Body of pancreas (tissue), 4 donors: ENCODE measurements around the gene TSHZ2. TPM values are rescaled to one million over a fixed set of nuclear protein-coding genes. Genes with fewer than 3 reads are reported as not detected.
"Not testable (repeated sequence)": the region's sequence is repeated elsewhere in the genome, so short reads cannot be mapped to it uniquely, and the experiment has no call there.

ENCODE experiments used
- ATAC-seq: fragments of 150-250 bp; one replicate; pipeline ENCODE4 v1.9.1; 2016
- DNase-seq, 4 donors: peaks; one replicate each; pipeline ENCODE4 v3.0.0-alpha.2; 2019
- H3K27ac ChIP-seq, 4 donors: fragments of 200-600 bp; sonication (generic); 1 replicate in 3 of 4; 2 replicates in 1 of 4; pipeline versions ENCODE4 v1.5.1 to v1.6.1; 2016 to 2019; ENCODE audit warnings: mild to moderate bottlenecking in 1 of 4, mixed read lengths in 1 of 4, moderate library complexity in 1 of 4
- H3K27me3 ChIP-seq, 2 donors: fragments of 200-600 bp; sonication (generic); one replicate each; pipeline ENCODE4 v1.6.0; 2016; ENCODE audit warnings: mild to moderate bottlenecking in 1 of 2
- H3K36me3 ChIP-seq, 2 donors: fragments of 200-600 bp; sonication (generic); replicated peaks in 1 of 2; 2 replicates each; pipeline ENCODE4 v1.5.1; 2016; ENCODE audit warnings: low read depth in 2 of 2; ENCODE audit not compliant: insufficient read depth in 1 of 2
- H3K4me1 ChIP-seq: fragments of 200-600 bp; sonication (generic); one replicate; pipeline ENCODE4 v1.6.0; 2016
- H3K4me3 ChIP-seq, 2 donors: fragments of 200-600 bp; sonication (generic); 1 replicate in 1 of 2; 2 replicates in 1 of 2; pipeline ENCODE4 v1.5.1; 2016 to 2019
- H3K9me3 ChIP-seq, 3 donors: fragments of 200-600 bp; sonication (generic); 1 replicate in 2 of 3; 2 replicates in 1 of 3; pipeline ENCODE4 v1.5.1; 2016
- CTCF ChIP-seq, 7 experiments: fragments of 450-650 bp in 4 of 7; fragments of 200-600 bp in 3 of 7; sonication (generic) in 3 of 7; IDR thresholded peaks; one replicate each; pipeline ENCODE4 v1.5.1; 2016 to 2019; ENCODE audit warnings: antibody characterized with exemption in 7 of 7
- POLR2A ChIP-seq, 3 donors: fragments of 450-650 bp; IDR thresholded peaks; one replicate each; pipeline ENCODE4 v1.6.1; 2016; ENCODE audit warnings: antibody characterized with exemption in 3 of 3, mild to moderate bottlenecking in 2 of 3
- WGBS, 2 donors: methylation state at CpG; one replicate each; pipeline ENCODE4 v1.1.5; 2017; 5-methylcytosine and 5-hydroxymethylcytosine counted together
- intact Hi-C: fragments of 100-400 bp; cut with DNase I; formaldehyde crosslinking; loops from one replicate; pipeline ENCODE4 v1.15.1; 2023
- total RNA-seq, 2 donors: library from RNA; depleted of rRNA; stranded (reverse); fragments of >200 nt; gene quantifications; one replicate each; pipeline ENCODE4 v1.1.0, GENCODE V29; 2016

The TSHZ2 gene
- total RNA-seq, 2 donors from 2014 or later = 6.0 to 9.6 TPM

GRCh38 chr20:53319716-53320115, 347.6 kb downstream of the TSHZ2 start:
- H3K27me3 ChIP-seq = no peaks in the 10 kb centered on the region
- DNase-seq (no peak), ATAC-seq (no peak)
- H3K4me1 ChIP-seq = no peaks in the 10 kb centered on the region
- 92 to 93% methylated on average over 2 of the region's 2 CpGs for WGBS, 2 donors
- no peaks in the 10 kb centered on the region for H3K9me3 ChIP-seq
- no peak overlapping the region for H3K4me3 ChIP-seq
- H3K36me3 ChIP-seq = no peaks in the 10 kb centered on the region
- intact Hi-C loops = no loop called here
- TF ChIP-seq CTCF (IDR thresholded peaks at IDR 0.05) = no peak
- no peak for TF ChIP-seq POLR2A (IDR thresholded peaks at IDR 0.05)
- H3K27ac ChIP-seq = no peak overlapping the region

GRCh38 chr20:53320701-53321100, 348.5 kb downstream of the TSHZ2 start:
- DNase-seq = no peak
- intact Hi-C loops = no loop called here
- TF ChIP-seq POLR2A (IDR thresholded peaks at IDR 0.05) = no peak
- TF ChIP-seq CTCF (IDR thresholded peaks at IDR 0.05) = no peak
- Histone ChIP-seq H3K36me3 (no peaks in the 10 kb centered on the region), H3K27ac (no peak overlapping the region), H3K9me3 (no peaks in the 10 kb centered on the region), H3K4me3 (no peak overlapping the region), H3K27me3 (no peaks in the 10 kb centered on the region), H3K4me1 (peaks cover 4% of the 10 kb centered on the region)
- WGBS, 2 donors = 73 to 79% methylated on average over 3 of the region's 3 CpGs
- ATAC-seq = no peak

- intact Hi-C loops = no loop called here
- no peak for DNase-seq
- H3K27me3 ChIP-seq = no peaks in the 10 kb centered on the region
- no peak overlapping the region for H3K27ac ChIP-seq
- no peak overlapping the region for H3K4me3 ChIP-seq
- no peaks in the 10 kb centered on the region for H3K9me3 ChIP-seq
- 85 to 95% methylated on average over 5 of the region's 5 CpGs for WGBS, 2 donors
- H3K36me3 ChIP-seq = no peaks in the 10 kb centered on the region
- no peak for ATAC-seq
- peaks cover 4% of the 10 kb centered on the region for H3K4me1 ChIP-seq
- no peak for TF ChIP-seq POLR2A (IDR thresholded peaks at IDR 0.05)
- TF ChIP-seq CTCF (IDR thresholded peaks at IDR 0.05) = no peak
These were observed 349.4 kb downstream of the TSHZ2 start for GRCh38 chr20:53321596-53321995.

- no peak for ATAC-seq
- intact Hi-C loops = no loop called here
- Histone ChIP-seq H3K9me3 (no peaks in the 10 kb centered on the region), H3K36me3 (no peaks in the 10 kb centered on the region), H3K4me1 (peaks cover 4% of the 10 kb centered on the region), H3K27ac (no peak overlapping the region), H3K4me3 (no peak overlapping the region), H3K27me3 (no peaks in the 10 kb centered on the region)
- WGBS, 2 donors = 63 to 67% methylated on average over 3 of the region's 3 CpGs
- no peak for DNase-seq
- TF ChIP-seq CTCF (IDR thresholded peaks at IDR 0.05) = no peak
- no peak for TF ChIP-seq POLR2A (IDR thresholded peaks at IDR 0.05)
These were observed 350.5 kb downstream of the TSHZ2 start for GRCh38 chr20:53322651-53323050.

GRCh38 chr20:53323460-53323859, 351.3 kb downstream of the TSHZ2 start:
- H3K4me3 ChIP-seq, DNase-seq, H3K4me1 ChIP-seq, H3K9me3 ChIP-seq, ATAC-seq, intact Hi-C loops, H3K36me3 ChIP-seq, H3K27ac ChIP-seq, H3K27me3 ChIP-seq: not testable (repeated sequence)
- 83 to 87% methylated on average over 6 of the region's 6 CpGs for WGBS, 2 donors
